ENCODE results near the gene GLT6D1.

DNA sequence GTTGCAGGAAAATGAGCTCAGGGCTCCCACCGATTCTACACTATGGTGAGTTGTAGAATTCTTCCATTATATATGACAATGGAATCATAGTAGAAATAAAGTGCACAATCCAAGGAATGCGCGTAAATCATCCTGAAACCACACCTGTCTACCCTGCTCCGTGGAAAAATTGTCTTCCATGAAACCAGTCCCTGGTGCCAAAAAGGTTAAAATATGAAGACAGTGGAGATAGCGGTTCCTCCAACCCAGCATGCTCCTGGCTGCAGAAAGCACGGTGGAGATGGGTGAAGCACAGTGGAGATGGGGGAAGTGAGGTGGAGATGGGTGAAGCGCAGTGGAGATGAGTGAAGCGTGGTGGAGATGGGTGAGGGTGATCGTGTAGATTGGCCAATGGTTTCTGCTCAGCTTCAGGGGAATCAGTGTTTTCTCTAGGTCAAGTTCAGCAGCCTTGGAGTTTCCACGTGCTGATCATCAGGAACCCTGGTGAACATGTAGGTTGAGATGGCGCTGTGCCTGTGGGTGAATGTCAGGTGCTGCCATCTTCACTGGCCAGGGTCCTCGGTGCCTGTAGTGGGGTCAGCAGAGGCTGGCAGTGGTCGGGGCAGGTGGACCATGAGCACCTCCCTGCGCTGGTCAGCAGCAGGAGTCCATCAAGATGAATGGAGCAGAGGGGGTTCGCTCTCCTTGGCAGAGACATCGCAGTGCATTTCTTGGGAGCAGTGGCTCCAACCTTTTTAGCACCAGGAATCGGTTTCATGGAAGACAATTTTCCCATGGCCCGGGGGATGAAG, 57.5 kb downstream of the GLT6D1 start:
- TF ChIP-seq, protein P1, sequence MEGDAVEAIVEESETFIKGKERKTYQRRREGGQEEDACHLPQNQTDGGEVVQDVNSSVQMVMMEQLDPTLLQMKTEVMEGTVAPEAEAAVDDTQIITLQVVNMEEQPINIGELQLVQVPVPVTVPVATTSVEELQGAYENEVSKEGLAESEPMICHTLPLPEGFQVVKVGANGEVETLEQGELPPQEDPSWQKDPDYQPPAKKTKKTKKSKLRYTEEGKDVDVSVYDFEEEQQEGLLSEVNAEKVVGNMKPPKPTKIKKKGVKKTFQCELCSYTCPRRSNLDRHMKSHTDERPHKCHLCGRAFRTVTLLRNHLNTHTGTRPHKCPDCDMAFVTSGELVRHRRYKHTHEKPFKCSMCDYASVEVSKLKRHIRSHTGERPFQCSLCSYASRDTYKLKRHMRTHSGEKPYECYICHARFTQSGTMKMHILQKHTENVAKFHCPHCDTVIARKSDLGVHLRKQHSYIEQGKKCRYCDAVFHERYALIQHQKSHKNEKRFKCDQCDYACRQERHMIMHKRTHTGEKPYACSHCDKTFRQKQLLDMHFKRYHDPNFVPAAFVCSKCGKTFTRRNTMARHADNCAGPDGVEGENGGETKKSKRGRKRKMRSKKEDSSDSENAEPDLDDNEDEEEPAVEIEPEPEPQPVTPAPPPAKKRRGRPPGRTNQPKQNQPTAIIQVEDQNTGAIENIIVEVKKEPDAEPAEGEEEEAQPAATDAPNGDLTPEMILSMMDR (IDR thresholded peaks at IDR 0.05): no peak
- TF ChIP-seq POLR2A (IDR thresholded peaks at IDR 0.05) (no peak), POLR2AphosphoS5 (IDR thresholded peaks at IDR 0.05) (no peak)
